HG03571 (cell line): ENCODE data around the gene JAZF1.
"Not testable (repeated sequence)": the region's sequence is repeated elsewhere in the genome, so short reads cannot be mapped to it uniquely, and the experiment has no call there.

Experiments used
- ATAC-seq: cut with Tn5 transposase; IDR thresholded peaks from one replicate; pipeline ENCODE4 v1.9.1; 2021; ENCODE audit not compliant: unreplicated experiment

JAZF1 gene

DNA sequence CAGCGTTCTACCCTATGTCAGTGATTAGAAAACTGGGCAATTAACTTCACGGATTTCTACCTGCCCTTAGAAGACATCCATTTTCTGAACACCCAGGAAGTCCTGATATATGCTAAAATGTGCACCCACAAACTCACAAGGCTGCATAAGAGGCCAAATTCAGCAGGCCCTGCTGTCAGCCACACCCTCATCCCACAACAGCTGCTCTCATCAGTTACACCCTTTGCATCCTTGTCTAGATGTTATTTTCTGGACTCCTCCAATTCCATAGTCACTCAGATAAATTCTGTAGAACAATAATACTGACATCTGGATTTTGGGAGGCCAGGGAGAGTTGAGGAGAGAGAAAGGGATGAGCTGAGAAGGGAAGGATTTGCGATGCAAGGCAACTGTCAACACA is 231.7 kb downstream of the JAZF1 start:
- ATAC-seq, result no peak

GRCh38 chr7:27947586-27948278 is 232.9 kb downstream of the JAZF1 start:
- no peak for ATAC-seq

- ATAC-seq, result no peak
Observed at GRCh38 chr7:27946351-27946750, 234.2 kb downstream of the JAZF1 start.

DNA sequence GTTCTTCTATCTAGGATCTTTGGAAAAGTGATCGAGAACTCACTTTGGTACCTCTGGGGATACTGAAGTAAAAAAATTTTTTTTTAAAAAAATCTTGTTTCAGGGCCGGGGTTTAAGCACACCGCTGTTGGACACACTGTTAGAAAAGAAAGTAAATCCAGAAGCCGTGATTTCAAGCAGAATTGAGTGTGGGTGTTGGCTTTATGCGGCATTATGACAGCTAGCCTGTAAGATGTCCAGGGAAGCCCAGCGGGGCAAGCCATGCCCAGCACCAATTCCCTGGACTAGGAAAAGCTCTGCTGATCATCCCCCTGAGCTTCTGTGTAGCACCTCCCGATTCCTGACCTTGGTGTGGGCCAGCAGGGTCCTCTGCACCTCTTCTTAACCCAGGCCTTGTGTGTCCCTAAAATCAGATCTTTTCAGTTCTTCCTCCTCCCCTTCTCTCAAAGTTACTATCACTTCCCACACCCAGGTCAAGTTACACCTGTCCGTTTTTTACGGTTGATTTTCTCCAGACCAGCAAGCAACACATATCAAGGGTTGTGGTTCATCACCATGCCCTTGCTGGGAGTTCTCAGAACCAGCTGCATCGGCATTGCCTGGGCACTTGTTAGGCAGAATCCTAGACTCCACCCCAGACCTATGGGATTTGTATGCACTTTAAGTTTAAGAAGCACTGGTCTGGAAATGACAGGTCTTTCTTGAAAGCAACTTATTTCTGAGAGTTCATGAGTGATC is 235.4 kb downstream of the JAZF1 start:
- ATAC-seq, result no peak

- no peak for ATAC-seq
Observed at GRCh38 chr7:27944643-27945042, 236.0 kb downstream of the JAZF1 start.

GRCh38 chr7:27943241-27943640 is 237.4 kb downstream of the JAZF1 start:
- ATAC-seq, result no peak

- ATAC-seq, result no peak
Observed at GRCh38 chr7:27942711-27943110, 237.9 kb downstream of the JAZF1 start.

GRCh38 chr7:27941522-27941921 is 239.1 kb downstream of the JAZF1 start:
- no peak for ATAC-seq

- no peak for ATAC-seq
Observed at GRCh38 chr7:27940341-27940740, 240.3 kb downstream of the JAZF1 start.

DNA sequence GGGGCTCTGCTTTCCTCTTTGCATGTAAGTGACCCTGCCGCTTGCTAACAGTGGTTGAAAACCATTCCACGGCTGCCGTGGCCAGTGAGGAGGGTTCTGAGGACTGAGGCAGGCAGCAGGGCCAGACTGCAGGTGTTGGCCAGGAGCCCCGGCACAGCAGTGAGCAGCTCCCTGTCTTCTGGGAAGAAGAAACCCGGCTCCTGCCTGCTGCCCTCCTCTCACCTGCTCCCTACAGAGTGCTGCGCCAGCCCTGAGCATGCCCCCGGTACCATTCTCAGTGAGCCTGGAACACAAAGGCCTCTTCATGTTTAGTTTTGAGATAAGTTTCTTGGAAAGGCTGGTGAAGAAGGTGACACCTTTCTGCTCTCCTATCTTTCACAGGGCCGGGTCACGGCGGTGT is 240.7 kb downstream of the JAZF1 start:
- ATAC-seq, result no peak

GRCh38 chr7:27936768-27937102 is 243.9 kb downstream of the JAZF1 start:
- ATAC-seq, result no peak

- ATAC-seq, result no peak
Observed at GRCh38 chr7:27936047-27936767, 244.4 kb downstream of the JAZF1 start.

- ATAC-seq, result no peak
Observed at GRCh38 chr7:27933671-27934565, 246.7 kb downstream of the JAZF1 start.

DNA sequence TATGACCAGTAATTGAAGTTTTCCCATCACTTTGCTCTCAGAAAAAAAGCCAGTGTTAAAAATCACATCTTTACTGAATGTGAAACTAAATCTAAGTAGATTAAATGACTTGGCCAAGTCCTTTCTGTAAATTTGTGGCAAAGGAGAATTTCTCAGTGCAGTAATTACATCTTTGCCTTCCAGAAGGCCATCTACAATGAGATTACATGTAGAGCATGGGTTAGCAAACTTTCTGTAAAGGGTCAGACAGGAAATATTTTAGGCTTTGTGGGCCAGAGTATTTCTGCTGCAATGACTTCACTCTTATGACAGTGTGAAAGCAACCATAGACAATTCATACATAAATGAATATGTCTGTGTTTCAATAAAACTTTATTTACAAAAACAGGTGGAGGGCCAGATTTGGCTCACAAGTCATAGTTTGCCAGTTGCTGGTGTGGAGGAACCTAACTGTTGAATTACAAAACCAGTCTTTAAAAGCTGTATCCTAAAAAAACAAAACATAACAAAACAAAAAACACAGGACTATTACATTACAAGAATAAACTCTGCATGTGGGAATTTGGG is 249.6 kb downstream of the JAZF1 start:
- no peak for ATAC-seq

DNA sequence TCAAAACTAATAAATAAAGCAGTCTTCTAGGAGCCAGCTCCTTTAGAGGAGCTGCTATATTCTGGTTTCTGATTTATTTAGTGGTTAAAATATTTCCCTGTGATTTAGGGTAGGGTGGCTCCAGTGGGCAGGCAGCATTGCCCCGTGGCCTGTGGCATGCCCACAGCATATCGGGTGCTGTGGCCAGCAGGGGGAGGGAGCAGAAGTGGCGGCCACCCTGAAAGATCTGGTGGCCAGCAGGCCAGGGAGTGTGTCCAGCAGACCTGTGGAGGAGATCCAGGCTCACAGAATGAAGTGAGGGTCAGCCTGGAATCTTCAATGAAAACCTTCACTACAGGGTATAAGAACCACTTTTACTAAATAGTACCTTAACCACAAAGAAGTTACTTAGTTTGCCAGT is 251.5 kb downstream of the JAZF1 start:
- no peak for ATAC-seq

DNA sequence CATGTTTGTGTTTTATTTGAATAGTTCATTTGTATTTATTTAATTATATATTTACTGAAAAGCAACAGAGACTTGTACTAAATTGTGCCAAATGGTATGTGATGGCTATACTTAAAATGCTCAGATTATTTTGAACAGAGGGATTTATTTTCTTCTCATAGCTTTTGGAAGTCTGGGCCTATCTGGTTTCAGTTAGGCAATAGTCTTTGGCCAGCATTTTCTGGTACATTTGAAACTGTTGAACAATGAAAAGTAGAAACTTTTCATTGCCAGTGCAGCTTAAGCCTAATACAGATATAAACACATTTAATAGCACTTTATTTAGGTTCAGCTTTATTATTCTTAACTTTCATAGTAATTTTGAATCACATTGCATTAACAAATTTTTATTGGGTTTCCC is 252.6 kb downstream of the JAZF1 start:
- no peak for ATAC-seq

GRCh38 chr7:27925573-27926201 is 254.9 kb downstream of the JAZF1 start:
- ATAC-seq, result no peak

DNA sequence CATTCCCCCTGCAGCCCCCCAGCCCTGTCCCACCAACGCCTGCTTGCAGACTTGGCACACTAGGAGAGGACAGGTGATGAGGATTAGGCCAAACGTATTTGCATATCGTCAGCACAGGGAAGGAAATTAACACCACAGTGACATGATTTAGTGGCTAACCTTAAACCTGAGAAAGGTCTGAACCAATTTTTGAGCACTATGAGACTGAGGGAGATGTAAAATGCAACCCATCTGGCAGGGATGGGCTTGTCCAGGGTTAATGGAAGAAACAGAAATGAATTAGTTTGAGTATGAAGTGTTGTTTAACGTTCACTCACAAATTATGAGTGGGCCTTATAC is 257.0 kb downstream of the JAZF1 start:
- no peak for ATAC-seq

DNA sequence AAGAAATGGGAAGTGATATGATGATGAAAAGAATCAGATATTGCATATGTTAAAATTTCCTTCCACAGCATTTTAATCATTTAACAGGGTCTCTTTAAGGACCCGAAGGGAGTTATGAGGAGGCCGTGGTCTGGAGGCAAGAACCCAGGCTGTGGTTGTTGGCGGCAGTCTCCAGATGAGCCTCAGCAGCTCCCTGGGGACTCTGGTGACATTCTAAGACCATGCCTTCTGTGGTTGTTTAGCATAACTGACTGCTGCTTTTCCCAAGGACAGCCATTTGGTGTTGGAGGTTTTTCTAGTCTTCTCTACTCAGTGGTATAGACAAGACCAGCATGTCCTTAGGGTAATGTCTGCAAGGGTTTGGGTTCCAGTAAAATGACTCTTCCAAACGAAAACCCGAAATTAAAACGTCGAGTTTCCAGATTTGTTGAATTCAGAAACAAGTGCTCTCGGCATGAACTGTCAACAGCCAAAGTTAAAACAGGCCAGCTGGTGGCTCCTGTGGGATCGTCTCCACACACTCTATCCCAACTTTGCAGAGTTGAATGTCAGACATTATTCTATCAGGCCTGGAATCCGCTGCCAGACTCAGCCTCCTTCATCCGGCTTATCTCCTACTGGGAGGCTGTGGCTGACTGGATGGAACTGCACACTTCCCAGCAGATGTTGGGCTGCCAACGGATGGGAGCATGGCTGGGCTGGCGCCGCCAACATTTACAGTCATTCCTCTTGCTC is 257.5 kb downstream of the JAZF1 start:
- no peak for ATAC-seq

- not testable (repeated sequence) for ATAC-seq
Observed at GRCh38 chr7:27922389-27922788, 258.2 kb downstream of the JAZF1 start.
